K562 (cell line): ENCODE results near the gene CLK3. TPM values are rescaled to one million over a fixed set of nuclear protein-coding genes. Genes with fewer than 3 reads are reported as not detected.

Experiments
- ARID4B ChIP-seq: sonication (generic); formaldehyde crosslinking; IDR thresholded peaks from 2 replicates; pipeline ENCODE4 v1.8.0; 2022; ENCODE audit warnings: mild to moderate bottlenecking, missing genetic modification reagents
- CBX1 ChIP-seq: sonication (generic); IDR thresholded peaks from 2 replicates; pipeline ENCODE4 v1.6.1; 2016; ENCODE audit warnings: antibody characterized with exemption, low read depth, mild to moderate bottlenecking
- CEBPG ChIP-seq, 3 experiments: fragments of 200-800 bp in 1 of 3; sonication (Bioruptor generic) in 1 of 3; sonication (generic) in 1 of 3; formaldehyde crosslinking in 1 of 3; IDR thresholded peaks in 2 of 3; conservative IDR thresholded peaks in 1 of 3; 2 replicates each; pipeline versions ENCODE4 v1.6.1 to v1.8.0; 2016 to 2022; ENCODE audit warnings: missing compliant biosample characterization in 2 of 3, missing genetic modification characterization in 2 of 3, mild to moderate bottlenecking in 1 of 3, missing genetic modification reagents in 1 of 3
- CGGBP1 ChIP-seq: fragments of 250-450 bp; sonication (Bioruptor Pico); IDR thresholded peaks from 2 replicates; pipeline ENCODE4 v1.9.0; 2021; ENCODE audit warnings: mild to moderate bottlenecking
- CHAMP1 ChIP-seq: fragments of 450-650 bp; IDR thresholded peaks from 2 replicates; pipeline ENCODE4 v1.6.1; 2016; ENCODE audit warnings: mild to moderate bottlenecking
- HOMEZ ChIP-seq: fragments of 250-450 bp; sonication (Bioruptor Pico); IDR thresholded peaks from 2 replicates; pipeline ENCODE4 v1.4.0; 2020; ENCODE audit warnings: mild to moderate bottlenecking, moderate library complexity
- KLF10 ChIP-seq: fragments of 250-450 bp; sonication (Bioruptor Pico); IDR thresholded peaks from 2 replicates; pipeline ENCODE4 v1.6.1; 2021; ENCODE audit warnings: matching md5 sums
- L3MBTL2 ChIP-seq: fragments of 450-650 bp; IDR thresholded peaks from 2 replicates; pipeline ENCODE4 v1.6.1; 2016; ENCODE audit warnings: mild to moderate bottlenecking, moderate library complexity
- NCOA6 ChIP-seq: fragments of 450-650 bp; IDR thresholded peaks from 2 replicates; pipeline ENCODE4 v1.6.1; 2017; ENCODE audit warnings: mild to moderate bottlenecking
- NFIC ChIP-seq: fragments of 450-650 bp; IDR thresholded peaks from 2 replicates; pipeline ENCODE4 v1.6.1; 2017; ENCODE audit warnings: mild to moderate bottlenecking, inconsistent platforms
- PRPF4 ChIP-seq: fragments of 200-400 bp; formaldehyde crosslinking; IDR thresholded peaks from one replicate; pipeline ENCODE4 v1.6.1; 2017; ENCODE audit warnings: low read length, low read depth, mild to moderate bottlenecking; ENCODE audit not compliant: insufficient read depth, poor library complexity, severe bottlenecking
- RBBP5 ChIP-seq: fragments of 200-600 bp; sonication (generic); IDR thresholded peaks from 2 replicates; pipeline ENCODE4 v1.6.1; 2012; ENCODE audit warnings: borderline replicate concordance, mild to moderate bottlenecking, low read length, control low read depth, inconsistent platforms; ENCODE audit not compliant: insufficient read depth, poor library complexity, severe bottlenecking
- RCOR1 ChIP-seq, 2 experiments: IDR thresholded peaks; 2 replicates each; pipeline ENCODE4 v1.6.1; 2012; ENCODE audit warnings: low read depth in 2 of 2, low read length in 2 of 2, borderline replicate concordance in 1 of 2, improper control_type of control experiment in 1 of 2
- TCF3 ChIP-seq: sonication (generic); formaldehyde crosslinking; IDR thresholded peaks from 2 replicates; pipeline ENCODE4 v1.4.0; 2020; ENCODE audit warnings: mild to moderate bottlenecking, missing genetic modification reagents
- TEAD2 ChIP-seq: fragments of 450-650 bp; IDR thresholded peaks from 2 replicates; pipeline ENCODE4 v1.6.1; 2016; ENCODE audit warnings: missing genetic modification characterization, control low read depth, missing compliant biosample characterization
- TSC22D4 ChIP-seq: fragments of 450-650 bp; IDR thresholded peaks from 2 replicates; pipeline ENCODE4 v1.6.1; 2016; ENCODE audit warnings: missing genetic modification characterization, missing biosample characterization, control low read depth
- ZNF583 ChIP-seq: fragments of 250-450 bp; sonication (Bioruptor Pico); IDR thresholded peaks from 2 replicates; pipeline ENCODE4 v1.4.0; 2020
- ZNF778 ChIP-seq: fragments of 450-650 bp; formaldehyde crosslinking; IDR thresholded peaks from 2 replicates; pipeline ENCODE4 v1.4.0; 2020; ENCODE audit warnings: mild to moderate bottlenecking, moderate library complexity
- ZNF785 ChIP-seq: fragments of 250-450 bp; sonication (Bioruptor Pico); IDR thresholded peaks from 2 replicates; pipeline ENCODE4 v1.4.0; 2020; ENCODE audit warnings: mild to moderate bottlenecking
- polyA plus RNA-seq, 8 experiments: library from polyadenylated mRNA; depleted of rRNA in 4 of 8; stranded (reverse) in 5 of 8; unstranded in 3 of 8; fragments of >200 nt; fragmentation: Nextera tagmentation in 2 of 8; fragmentation: Illumina TruSeq in 1 of 8; extraction: Ambion mirVana in 2 of 8; extraction: Trizol in 1 of 8; gene quantifications; 2 replicates each; pipeline versions ENCODE4 v1.2.1 to v1.2.3, GENCODE V29; 2011 to 2014; ENCODE audit warnings: inconsistent platforms in 1 of 8, missing spikeins in 1 of 8
- total RNA-seq, 7 experiments: library from RNA; depleted of rRNA in 6 of 7; stranded (reverse); fragments of >200 nt in 6 of 7; fragmentation: Illumina TruSeq in 2 of 7; extraction: Trizol in 2 of 7; gene quantifications; 2 replicates each; pipeline versions ENCODE4 v1.2.1 to v1.2.3, GENCODE V29; 2011 to 2021; ENCODE audit warnings: low replicate concordance in 1 of 7

Gene CLK3
- total and polyA plus RNA-seq, 9 of the 15 experiments (the other 6 are each of a cell fraction or from before 2014, with no cell fraction given), result 1.2 to 95.2 (median 51.7) TPM

- TF ChIP-seq PRPF4, result no peak
- TF ChIP-seq ZNF583 (CRISPR knock-in tag), result no peak
- TF ChIP-seq NFIC, result peak; percentile 61
- TF ChIP-seq KLF10, result no peak
- no peak for TF ChIP-seq HOMEZ
- TF ChIP-seq TSC22D4 (tag), result no peak
- TF ChIP-seq RCOR1 (IDR thresholded peaks at IDR 0.05; ENCODE audit: borderline replicate concordance in 1 of 2, low read depth in 2 of 2, low read length in 2 of 2), result peak; percentile 26 to 86; a peak in 3 of 4 replicates
- TF ChIP-seq L3MBTL2, result peak; percentile 83
- TF ChIP-seq TCF3 (CRISPR knock-in tag), result peak; percentile 82
- no peak for TF ChIP-seq TEAD2 (tag)
- no peak for TF ChIP-seq NCOA6
- TF ChIP-seq CGGBP1 (CRISPR knock-in tag), result no peak
- TF ChIP-seq CHAMP1, result no peak
- no peak for TF ChIP-seq ZNF785
- TF ChIP-seq RBBP5, result no peak
- no peak for TF ChIP-seq ZNF778 (CRISPR knock-in tag)
- no peak for TF ChIP-seq CBX1
- TF ChIP-seq CEBPG (CRISPR knock-in tag; IDR thresholded peaks at IDR 0.05), result no peak
- no peak for TF ChIP-seq CEBPG (tag; conservative IDR thresholded peaks at IDR 0.05 in 1 of 2, IDR thresholded peaks at IDR 0.05 in 1 of 2)
- no peak for TF ChIP-seq ARID4B (CRISPR knock-in tag)
Measured at GRCh38 chr15:74580538-74581350, 34.9 kb upstream of the CLK3 start (continued).
